K562 (cell line): ENCODE data around the gene DEF6. TPM values are rescaled to one million over a fixed set of nuclear protein-coding genes. Genes with fewer than 3 reads are reported as not detected.

Source experiments
- polyA plus RNA-seq, 8 experiments: library from polyadenylated mRNA; depleted of rRNA in 4 of 8; stranded (reverse) in 5 of 8; unstranded in 3 of 8; fragments of >200 nt; fragmentation: Nextera tagmentation in 2 of 8; fragmentation: Illumina TruSeq in 1 of 8; extraction: Ambion mirVana in 2 of 8; extraction: Trizol in 1 of 8; gene quantifications; 2 replicates each; pipeline versions ENCODE4 v1.2.1 to v1.2.3, GENCODE V29; 2011 to 2014; ENCODE audit warnings: inconsistent platforms in 1 of 8, missing spikeins in 1 of 8
- total RNA-seq, 7 experiments: library from RNA; depleted of rRNA in 6 of 7; stranded (reverse); fragments of >200 nt in 6 of 7; fragmentation: Illumina TruSeq in 2 of 7; extraction: Trizol in 2 of 7; gene quantifications; 2 replicates each; pipeline versions ENCODE4 v1.2.1 to v1.2.3, GENCODE V29; 2011 to 2021; ENCODE audit warnings: low replicate concordance in 1 of 7

DEF6 gene
- total and polyA plus RNA-seq, 9 of the 15 experiments (the other 6 are each of a cell fraction or from before 2014, with no cell fraction given) = 1.3 to 44.6 (median 22.7) TPM

Other genes with a start within 250 kb of the DEF6 start
Only the 7 nearest of the 8 such genes appear.
- gene TCP11, start 156.5 kb upstream of the DEF6 start, total RNA-seq (2014; rRNA removed) = not detected in 2 replicates
- gene TCP11, start 156.5 kb upstream of the DEF6 start, total RNA-seq (2014; rRNA removed; fragmentation: Illumina TruSeq; extraction: Trizol) = not detected in 2 replicates
- not detected in 2 replicates for gene TCP11, start 156.5 kb upstream of the DEF6 start, total RNA-seq (2015; rRNA removed; fragmentation: Illumina TruSeq; extraction: Trizol)
- not detected in 2 replicates for gene TCP11, start 156.5 kb upstream of the DEF6 start, total RNA-seq (2021)
- gene TCP11, start 156.5 kb upstream of the DEF6 start, polyA plus RNA-seq (2011; rRNA removed) = not detected in 2 replicates
- not detected in 2 replicates for gene TCP11, start 156.5 kb upstream of the DEF6 start, polyA plus RNA-seq (2014; fragmentation: Illumina TruSeq; extraction: Trizol)
- not detected for gene TCP11, start 156.5 kb upstream of the DEF6 start, polyA plus RNA-seq (2014; fragmentation: Nextera tagmentation; extraction: Ambion mirVana)
- not detected in 2 replicates for gene TCP11, start 156.5 kb upstream of the DEF6 start, polyA plus RNA-seq (2014; rRNA removed)
- gene SCUBE3, start 83.9 kb upstream of the DEF6 start, total RNA-seq (2014; rRNA removed) = not detected in 2 replicates
- gene SCUBE3, start 83.9 kb upstream of the DEF6 start, total RNA-seq (2014; rRNA removed; fragmentation: Illumina TruSeq; extraction: Trizol) = not detected in 2 replicates
- not detected in 2 replicates for gene SCUBE3, start 83.9 kb upstream of the DEF6 start, total RNA-seq (2015; rRNA removed; fragmentation: Illumina TruSeq; extraction: Trizol)
- gene SCUBE3, start 83.9 kb upstream of the DEF6 start, total RNA-seq (2021) = 0.02 TPM in 1 of 2 replicates, not detected in the other
- not detected in 2 replicates for gene SCUBE3, start 83.9 kb upstream of the DEF6 start, polyA plus RNA-seq (2011; rRNA removed)
- not detected in 2 replicates for gene SCUBE3, start 83.9 kb upstream of the DEF6 start, polyA plus RNA-seq (2014; fragmentation: Illumina TruSeq; extraction: Trizol)
- gene SCUBE3, start 83.9 kb upstream of the DEF6 start, polyA plus RNA-seq (2014; fragmentation: Nextera tagmentation; extraction: Ambion mirVana) = under 1 TPM; 0.01 to 0.11 TPM
- not detected in 2 replicates for gene SCUBE3, start 83.9 kb upstream of the DEF6 start, polyA plus RNA-seq (2014; rRNA removed)
- 10.7 and 13.1 TPM in 2 replicates for gene ZNF76, start 38.1 kb upstream of the DEF6 start, total RNA-seq (2014; rRNA removed)
- 3.9 and 4.4 TPM in 2 replicates for gene ZNF76, start 38.1 kb upstream of the DEF6 start, total RNA-seq (2014; rRNA removed; fragmentation: Illumina TruSeq; extraction: Trizol)
- gene ZNF76, start 38.1 kb upstream of the DEF6 start, total RNA-seq (2015; rRNA removed; fragmentation: Illumina TruSeq; extraction: Trizol) = 4.3 and 5.0 TPM in 2 replicates
- gene ZNF76, start 38.1 kb upstream of the DEF6 start, total RNA-seq (2021) = 13.1 and 16.0 TPM in 2 replicates
- gene ZNF76, start 38.1 kb upstream of the DEF6 start, polyA plus RNA-seq (2011; rRNA removed) = 14.9 and 26.5 TPM in 2 replicates
- gene ZNF76, start 38.1 kb upstream of the DEF6 start, polyA plus RNA-seq (2014; fragmentation: Illumina TruSeq; extraction: Trizol) = 10.9 and 16.1 TPM in 2 replicates
- gene ZNF76, start 38.1 kb upstream of the DEF6 start, polyA plus RNA-seq (2014; fragmentation: Nextera tagmentation; extraction: Ambion mirVana) = 1 to 10 TPM; 1.2 to 1.3 TPM
- gene ZNF76, start 38.1 kb upstream of the DEF6 start, polyA plus RNA-seq (2014; rRNA removed) = 16.9 and 17.8 TPM in 2 replicates
- 3.8 and 5.1 TPM in 2 replicates for gene PPARD, start 44.7 kb downstream of the DEF6 start, total RNA-seq (2014; rRNA removed)
- gene PPARD, start 44.7 kb downstream of the DEF6 start, total RNA-seq (2014; rRNA removed; fragmentation: Illumina TruSeq; extraction: Trizol) = 1.7 and 2.0 TPM in 2 replicates
- 3.1 and 3.3 TPM in 2 replicates for gene PPARD, start 44.7 kb downstream of the DEF6 start, total RNA-seq (2015; rRNA removed; fragmentation: Illumina TruSeq; extraction: Trizol)
- gene PPARD, start 44.7 kb downstream of the DEF6 start, total RNA-seq (2021) = 11.4 and 13.2 TPM in 2 replicates
- gene PPARD, start 44.7 kb downstream of the DEF6 start, polyA plus RNA-seq (2011; rRNA removed) = 8.1 and 18.2 TPM in 2 replicates
- gene PPARD, start 44.7 kb downstream of the DEF6 start, polyA plus RNA-seq (2014; fragmentation: Illumina TruSeq; extraction: Trizol) = 9.2 and 11.4 TPM in 2 replicates
- under 1 TPM; 0.14 to 0.18 TPM for gene PPARD, start 44.7 kb downstream of the DEF6 start, polyA plus RNA-seq (2014; fragmentation: Nextera tagmentation; extraction: Ambion mirVana)
- gene PPARD, start 44.7 kb downstream of the DEF6 start, polyA plus RNA-seq (2014; rRNA removed) = 9.5 and 9.7 TPM in 2 replicates
- gene FANCE, start 154.5 kb downstream of the DEF6 start, total RNA-seq (2014; rRNA removed) = 26.7 and 30.2 TPM in 2 replicates
- gene FANCE, start 154.5 kb downstream of the DEF6 start, total RNA-seq (2014; rRNA removed; fragmentation: Illumina TruSeq; extraction: Trizol) = 16.1 and 16.8 TPM in 2 replicates
- gene FANCE, start 154.5 kb downstream of the DEF6 start, total RNA-seq (2015; rRNA removed; fragmentation: Illumina TruSeq; extraction: Trizol) = 14.5 and 14.8 TPM in 2 replicates
- 23.7 and 26.1 TPM in 2 replicates for gene FANCE, start 154.5 kb downstream of the DEF6 start, total RNA-seq (2021)
- 17.0 and 20.4 TPM in 2 replicates for gene FANCE, start 154.5 kb downstream of the DEF6 start, polyA plus RNA-seq (2011; rRNA removed)
- gene FANCE, start 154.5 kb downstream of the DEF6 start, polyA plus RNA-seq (2014; fragmentation: Illumina TruSeq; extraction: Trizol) = 17.3 and 18.3 TPM in 2 replicates
- gene FANCE, start 154.5 kb downstream of the DEF6 start, polyA plus RNA-seq (2014; fragmentation: Nextera tagmentation; extraction: Ambion mirVana) = 1 to 10 TPM; 5.7 to 5.9 TPM
- gene FANCE, start 154.5 kb downstream of the DEF6 start, polyA plus RNA-seq (2014; rRNA removed) = 17.2 and 20.4 TPM in 2 replicates
- 2,223 and 2,318 TPM in 2 replicates for gene RPL10A, start 170.6 kb downstream of the DEF6 start, total RNA-seq (2014; rRNA removed)
- 1,978 and 2,020 TPM in 2 replicates for gene RPL10A, start 170.6 kb downstream of the DEF6 start, total RNA-seq (2014; rRNA removed; fragmentation: Illumina TruSeq; extraction: Trizol)
- 1,939 and 1,940 TPM in 2 replicates for gene RPL10A, start 170.6 kb downstream of the DEF6 start, total RNA-seq (2015; rRNA removed; fragmentation: Illumina TruSeq; extraction: Trizol)
- 1,856 and 1,978 TPM in 2 replicates for gene RPL10A, start 170.6 kb downstream of the DEF6 start, total RNA-seq (2021)
- 3,124 and 3,130 TPM in 2 replicates for gene RPL10A, start 170.6 kb downstream of the DEF6 start, polyA plus RNA-seq (2011; rRNA removed)
- 2,585 and 3,193 TPM in 2 replicates for gene RPL10A, start 170.6 kb downstream of the DEF6 start, polyA plus RNA-seq (2014; fragmentation: Illumina TruSeq; extraction: Trizol)
- 1,000 to 10,000 TPM; 1,589 to 2,116 TPM for gene RPL10A, start 170.6 kb downstream of the DEF6 start, polyA plus RNA-seq (2014; fragmentation: Nextera tagmentation; extraction: Ambion mirVana)
- gene RPL10A, start 170.6 kb downstream of the DEF6 start, polyA plus RNA-seq (2014; rRNA removed) = 2,844 and 3,237 TPM in 2 replicates
- gene TEAD3, start 199.3 kb downstream of the DEF6 start, total RNA-seq (2014; rRNA removed) = 4.9 and 5.8 TPM in 2 replicates
- 2.4 and 3.1 TPM in 2 replicates for gene TEAD3, start 199.3 kb downstream of the DEF6 start, total RNA-seq (2014; rRNA removed; fragmentation: Illumina TruSeq; extraction: Trizol)
- 3.0 and 3.3 TPM in 2 replicates for gene TEAD3, start 199.3 kb downstream of the DEF6 start, total RNA-seq (2015; rRNA removed; fragmentation: Illumina TruSeq; extraction: Trizol)
- 12.6 and 13.2 TPM in 2 replicates for gene TEAD3, start 199.3 kb downstream of the DEF6 start, total RNA-seq (2021)
- 3.3 and 7.0 TPM in 2 replicates for gene TEAD3, start 199.3 kb downstream of the DEF6 start, polyA plus RNA-seq (2011; rRNA removed)
- gene TEAD3, start 199.3 kb downstream of the DEF6 start, polyA plus RNA-seq (2014; fragmentation: Illumina TruSeq; extraction: Trizol) = 11.1 and 13.6 TPM in 2 replicates
- gene TEAD3, start 199.3 kb downstream of the DEF6 start, polyA plus RNA-seq (2014; fragmentation: Nextera tagmentation; extraction: Ambion mirVana) = under 1 TPM; 0.63 to 0.92 TPM
- 6.7 and 8.2 TPM in 2 replicates for gene TEAD3, start 199.3 kb downstream of the DEF6 start, polyA plus RNA-seq (2014; rRNA removed)